Stimulated activated CD8-positive, alpha-beta memory T cell treated with anti-CD3 and anti-CD28 coated beads, Interleukin-7, amount 100 ng/mL, for 1 hour (primary cell): ENCODE results near the gene OCEL1.
"Not testable (repeated sequence)": the region's sequence is repeated elsewhere in the genome, so short reads cannot be mapped to it uniquely, and the experiment has no call there.

ENCODE experiments used
- DNase-seq, 2 donors: peaks; one replicate each; pipeline ENCODE4 v3.0.0-alpha.2; 2020; ENCODE audit warnings: low read depth in 2 of 2

OCEL1 gene

GRCh38 chr19:17263712-17264640, 38.0 kb downstream of the OCEL1 start:
- no peak for DNase-seq

- DNase-seq: no peak
Measured at GRCh38 chr19:17264641-17264979, 38.6 kb downstream of the OCEL1 start, which contains the start of gene USHBP1. USHBP1 (minus strand) TSS chr19:17264745; CDS start chr19:17264299, 446 bp downstream.

- DNase-seq: no peak
Measured at GRCh38 chr19:17266026-17266425, 40.0 kb downstream of the OCEL1 start.

GRCh38 chr19:17266589-17266974, 40.6 kb downstream of the OCEL1 start:
- DNase-seq: no peak

- DNase-seq: peak; percentile 77 to 80
Measured at GRCh38 chr19:17266975-17267788, 41.2 kb downstream of the OCEL1 start, which contains the start of gene BABAM1. BABAM1 (plus strand) TSS chr19:17267443; CDS start chr19:17268807, 1,364 bp downstream.

- DNase-seq: no peak
Measured at GRCh38 chr19:17268754-17269153, 42.7 kb downstream of the OCEL1 start.

GRCh38 chr19:17274892-17275291, 48.9 kb downstream of the OCEL1 start:
- DNase-seq: not testable (repeated sequence)

- no peak for DNase-seq
Measured at GRCh38 chr19:17275441-17276175, 49.6 kb downstream of the OCEL1 start.
